Measurements from ENCODE around the gene PSEN1. TPM values are rescaled to one million over a fixed set of nuclear protein-coding genes. Genes with fewer than 3 reads are reported as not detected.

Gene PSEN1
- total and polyA plus RNA-seq, 2 experiments from 2014 or later, result 36.3 to 49.7 TPM

- no peaks in the 10 kb centered on the region for H3K9me3 ChIP-seq (ENCODE audit: low read depth)
- H3K4me1 ChIP-seq (ENCODE audit: low read depth), result no peaks in the 10 kb centered on the region
- DNase-seq (ENCODE audit: low read depth in 1 of 2, low spot score in 1 of 2), result no peak
- TF ChIP-seq CTCF (IDR thresholded peaks at IDR 0.05; ENCODE audit: low read depth, low read length), result no peak
- H3K27ac ChIP-seq, result no peak overlapping the region
- no peak overlapping the region for H3K4me3 ChIP-seq
- H3K36me3 ChIP-seq, result peaks cover 49% of the 10 kb centered on the region
- no peaks in the 10 kb centered on the region for H3K27me3 ChIP-seq
These were observed 72.1 kb downstream of the PSEN1 start for GRCh38 chr14:73208390-73208789.

GRCh38 chr14:73208846-73209245, 72.5 kb downstream of the PSEN1 start:
- Histone ChIP-seq H3K27ac (no peak overlapping the region), H3K9me3 (ENCODE audit: low read depth) (no peaks in the 10 kb centered on the region), H3K4me3 (no peak overlapping the region), H3K4me1 (ENCODE audit: low read depth) (no peaks in the 10 kb centered on the region), H3K36me3 (peaks cover 47% of the 10 kb centered on the region), H3K27me3 (no peaks in the 10 kb centered on the region)
- TF ChIP-seq CTCF (IDR thresholded peaks at IDR 0.05; ENCODE audit: low read depth, low read length), result no peak
- DNase-seq (ENCODE audit: low read depth in 1 of 2, low spot score in 1 of 2), result no peak

GRCh38 chr14:73209953-73210352, 73.6 kb downstream of the PSEN1 start:
- H3K36me3 ChIP-seq, result peaks cover 50% of the 10 kb centered on the region
- no peak overlapping the region for H3K27ac ChIP-seq
- DNase-seq (ENCODE audit: low read depth in 1 of 2, low spot score in 1 of 2), result peak in 1 of 2 donors; percentile 66
- no peak for TF ChIP-seq CTCF (IDR thresholded peaks at IDR 0.05; ENCODE audit: low read depth, low read length)
- no peaks in the 10 kb centered on the region for H3K9me3 ChIP-seq (ENCODE audit: low read depth)
- no peaks in the 10 kb centered on the region for H3K27me3 ChIP-seq
- H3K4me3 ChIP-seq, result no peak overlapping the region
- H3K4me1 ChIP-seq (ENCODE audit: low read depth), result no peaks in the 10 kb centered on the region

GRCh38 chr14:73211251-73212040, 75.1 kb downstream of the PSEN1 start:
- H3K27ac ChIP-seq, result no peak overlapping the region
- peaks cover 46% of the 10 kb centered on the region for H3K36me3 ChIP-seq
- no peak for TF ChIP-seq CTCF (IDR thresholded peaks at IDR 0.05; ENCODE audit: low read depth, low read length)
- no peaks in the 10 kb centered on the region for H3K4me1 ChIP-seq (ENCODE audit: low read depth)
- no peaks in the 10 kb centered on the region for H3K9me3 ChIP-seq (ENCODE audit: low read depth)
- H3K4me3 ChIP-seq, result no peak overlapping the region
- no peaks in the 10 kb centered on the region for H3K27me3 ChIP-seq
- no peak for DNase-seq (ENCODE audit: low read depth in 1 of 2, low spot score in 1 of 2)

GRCh38 chr14:73216030-73216429, 79.7 kb downstream of the PSEN1 start:
- peaks cover 40% of the 10 kb centered on the region for H3K36me3 ChIP-seq
- H3K4me3 ChIP-seq, result no peak overlapping the region

More at GRCh38 chr14:73216030-73216429, 79.7 kb downstream of the PSEN1 start:
- Histone ChIP-seq H3K4me1 (ENCODE audit: low read depth) (no peaks in the 10 kb centered on the region), H3K9me3 (ENCODE audit: low read depth) (no peaks in the 10 kb centered on the region), H3K27ac (no peak overlapping the region), H3K27me3 (no peaks in the 10 kb centered on the region)
- no peak for TF ChIP-seq CTCF (IDR thresholded peaks at IDR 0.05; ENCODE audit: low read depth, low read length)
- no peak for DNase-seq (ENCODE audit: low read depth in 1 of 2, low spot score in 1 of 2)
